ENCODE data around the gene PVALEF. TPM values are rescaled to one million over a fixed set of nuclear protein-coding genes. Genes with fewer than 3 reads are reported as not detected.

The PVALEF gene
- total and polyA plus RNA-seq, 2 of the 13 experiments (the other 11 are each of a cell fraction or from before 2014, with no cell fraction given): 0.18 TPM

GRCh38 chr17:81142301-81143199, 22.8 kb upstream of the PVALEF start (continued):
- TF ChIP-seq RNF2 (conservative IDR thresholded peaks at IDR 0.05; ENCODE audit: low read depth) (0 out of 2 replicates have a peak, but pooled peaks have one; percentile 28), ZFP90 (CRISPR knock-in tag; IDR thresholded peaks at IDR 0.05; ENCODE audit: borderline replicate concordance) (no peak), CENPT (CRISPR knock-in tag; IDR thresholded peaks at IDR 0.05; ENCODE audit: low read depth) (no peak), SMAD3 (CRISPR knock-in tag; IDR thresholded peaks at IDR 0.05) (0 out of 2 replicates have a peak, but pooled peaks have one; percentile 51), DZIP1 (CRISPR knock-in tag; IDR thresholded peaks at IDR 0.05) (no peak), XRCC5 (optimal IDR thresholded peaks at IDR 0.05; ENCODE audit: low read length) (peak; percentile 45), ZNF850 (CRISPR knock-in tag; conservative IDR thresholded peaks at IDR 0.05) (no peak), PAWR (CRISPR knock-in tag; IDR thresholded peaks at IDR 0.05; ENCODE audit: borderline replicate concordance) (no peak), ZNF280B (CRISPR knock-in tag; IDR thresholded peaks at IDR 0.05; ENCODE audit: borderline replicate concordance) (peak; percentile 61; the same call in 1 of the 2 replicates), ZNF558 (CRISPR knock-in tag; IDR thresholded peaks at IDR 0.05; ENCODE audit: borderline replicate concordance) (no peak), ATF3 (CRISPR knock-in tag; IDR thresholded peaks at IDR 0.05) (0 out of 2 replicates have a peak, but pooled peaks have one; percentile 5), YEATS4 (CRISPR knock-in tag; IDR thresholded peaks at IDR 0.05; ENCODE audit: borderline replicate concordance) (0 out of 2 replicates have a peak, but pooled peaks have one; percentile 34), SMARCC2 (IDR thresholded peaks at IDR 0.05) (no peak), PRDM4 (CRISPR knock-in tag; IDR thresholded peaks at IDR 0.05; ENCODE audit: borderline replicate concordance) (no peak), ZNF678 (CRISPR knock-in tag; IDR thresholded peaks at IDR 0.05) (no peak), SMC3 (IDR thresholded peaks at IDR 0.05; ENCODE audit: low read length) (peak; percentile 96), ZBTB1 (CRISPR knock-in tag; IDR thresholded peaks at IDR 0.05; ENCODE audit: borderline replicate concordance) (no peak), JUNB (CRISPR knock-in tag; IDR thresholded peaks at IDR 0.05; ENCODE audit: borderline replicate concordance) (no peak), UBTF (CRISPR knock-in tag; IDR thresholded peaks at IDR 0.05) (peak; percentile 52)
